B cell (primary cell): ENCODE data around the gene TCFL5. TPM values are rescaled to one million over a fixed set of nuclear protein-coding genes. Genes with fewer than 3 reads are reported as not detected.

Experiments used
- ATAC-seq: fragments of 200-7000 bp; cut with Tn5 transposase; one replicate; pipeline ENCODE4 v1.10.0; 2021; ENCODE audit warnings: low read depth, mild to moderate bottlenecking, moderate number of reproducible peaks, moderate library complexity
- CTCF ChIA-PET: fragments of 350-600 bp; sonication (Branson Sonifier 250); formaldehyde crosslinking; loops from one replicate; lab custom pipeline; 2021; ENCODE audit warnings: antibody characterized with exemption, inconsistent platforms; lab: Charles Lee
- POLR2A ChIA-PET: fragments of 350-600 bp; sonication (Branson Sonifier 250); formaldehyde crosslinking; loops from one replicate; lab custom pipeline; 2021; ENCODE audit warnings: antibody characterized with exemption; lab: Charles Lee
- DNase-seq: peaks from one replicate; pipeline ENCODE4 v3.0.0; 2013
- H2AFZ ChIP-seq: 2 replicates; pipeline ENCODE4 v1.6.1; 2012; ENCODE audit warnings: mild to moderate bottlenecking, low read depth, low read length; ENCODE audit not compliant: insufficient read depth, poor library complexity, severe bottlenecking
- H3K27ac ChIP-seq, 2 donors: 1 replicate in 1 of 2; 2 replicates in 1 of 2; pipeline ENCODE4 v1.5.1; 2012 to 2013; ENCODE audit warnings: low read length in 2 of 2, mild to moderate bottlenecking in 2 of 2, moderate library complexity in 1 of 2
- H3K27me3 ChIP-seq, 4 experiments: fragments of 200-600 bp in 1 of 4; sonication (generic) in 1 of 4; replicated peaks in 1 of 4; 1 replicate in 2 of 4; 2 replicates in 2 of 4; pipeline versions ENCODE4 v1.6.1 to v1.7.0; 2013 to 2016; ENCODE audit warnings: low read length in 3 of 4, mild to moderate bottlenecking in 2 of 4, mixed read lengths in 1 of 4, moderate library complexity in 1 of 4; ENCODE audit not compliant: insufficient read depth in 4 of 4, control insufficient read depth in 3 of 4; ENCODE audit errors: control extremely low read depth in 1 of 4
- H3K36me3 ChIP-seq, 2 experiments: replicated peaks in 1 of 2; 1 replicate in 1 of 2; 2 replicates in 1 of 2; pipeline versions ENCODE4 v1.6.1 to v1.7.1; 2013; ENCODE audit warnings: low read length in 1 of 2; ENCODE audit not compliant: insufficient read depth in 2 of 2, control insufficient read depth in 1 of 2; ENCODE audit errors: control extremely low read depth in 1 of 2, extremely low read depth in 1 of 2
- H3K4me1 ChIP-seq, 2 donors: fragments of 200-600 bp in 1 of 2; sonication (generic) in 1 of 2; 1 replicate in 1 of 2; 2 replicates in 1 of 2; pipeline versions ENCODE4 v1.5.1 to v1.6.1; 2013 to 2017; ENCODE audit warnings: low read length in 2 of 2; ENCODE audit not compliant: control insufficient read depth in 2 of 2, insufficient read depth in 2 of 2
- H3K4me2 ChIP-seq: replicated peaks from 2 replicates; pipeline ENCODE3; 2012; ENCODE audit warnings: mild to moderate bottlenecking, low read depth, low read length; ENCODE audit not compliant: poor library complexity, severe bottlenecking
- H3K4me3 ChIP-seq, 5 experiments: fragments of 200-600 bp in 1 of 5; sonication (generic) in 1 of 5; 1 replicate in 3 of 5; 2 replicates in 2 of 5; pipeline versions ENCODE4 v1.5.1 to v1.7.0; 2011 to 2016; ENCODE audit warnings: low read length in 4 of 5, mild to moderate bottlenecking in 4 of 5, low read depth in 2 of 5, control low read depth in 1 of 5, moderate library complexity in 1 of 5; ENCODE audit not compliant: insufficient read depth in 1 of 5; ENCODE audit errors: control extremely low read depth in 1 of 5, extremely low read depth in 1 of 5
- H3K79me2 ChIP-seq: fragments of 200-600 bp; sonication (generic); one replicate; pipeline ENCODE4 v1.6.0; 2016; ENCODE audit warnings: low read length; ENCODE audit not compliant: control insufficient read depth, insufficient read depth
- H3K9ac ChIP-seq: fragments of 200-600 bp; sonication (generic); 2 replicates; pipeline ENCODE4 v1.6.1; 2017; ENCODE audit warnings: mild to moderate bottlenecking, low read length, moderate library complexity
- H3K9me3 ChIP-seq, 3 donors: one replicate each; pipeline versions ENCODE4 v1.6.1 to v1.7.1; 2013; ENCODE audit warnings: low read length in 2 of 3; ENCODE audit not compliant: control insufficient read depth in 2 of 3, insufficient read depth in 1 of 3; ENCODE audit errors: control extremely low read depth in 1 of 3
- H4K20me1 ChIP-seq: 2 replicates; pipeline ENCODE4 v1.6.0; 2012; ENCODE audit warnings: mild to moderate bottlenecking, low read length; ENCODE audit not compliant: insufficient read depth, control insufficient read depth, poor library complexity, severe bottlenecking
- H3K27ac Mint-ChIP-seq: one replicate; pipeline ENCODE4 v1.8.0; 2021; ENCODE audit warnings: mixed read lengths
- H3K27me3 Mint-ChIP-seq: one replicate; pipeline ENCODE4 v1.8.0; 2021; ENCODE audit warnings: mixed read lengths
- H3K4me1 Mint-ChIP-seq: one replicate; pipeline ENCODE4 v1.8.0; 2021; ENCODE audit warnings: mixed read lengths
- H3K4me3 Mint-ChIP-seq: one replicate; pipeline ENCODE4 v1.8.0; 2021; ENCODE audit warnings: mixed read lengths
- H3K9me3 Mint-ChIP-seq: one replicate; pipeline ENCODE4 v1.8.0; 2022; ENCODE audit warnings: mixed read lengths; ENCODE audit not compliant: insufficient read depth
- CTCF ChIP-seq: fragments of 200-600 bp; IDR thresholded peaks from one replicate; pipeline ENCODE4 v1.8.0; 2022; ENCODE audit warnings: antibody characterized with exemption, mild to moderate bottlenecking
- EZH2 ChIP-seq: IDR thresholded peaks from 2 replicates; pipeline ENCODE4 v1.6.1; 2012; ENCODE audit warnings: borderline replicate concordance, low read depth, mild to moderate bottlenecking, moderate library complexity, low read length; ENCODE audit not compliant: insufficient read depth, poor library complexity, severe bottlenecking
- WGBS: methylation state at CpG from one replicate; pipeline ENCODE4 v1.1.5; 2013; ENCODE audit warnings: missing lambda C conversion rate; ENCODE audit not compliant: insufficient coverage; 5-methylcytosine and 5-hydroxymethylcytosine counted together
- intact Hi-C: fragments of 100-400 bp; cut with micrococcal nuclease; formaldehyde crosslinking; loops from one replicate; pipeline ENCODE4 v1.10.0; 2022
- polyA plus RNA-seq: library from polyadenylated mRNA; depleted of rRNA; stranded (reverse); fragments of >200 nt; gene quantifications from 2 replicates; pipeline ENCODE4 v1.2.3, GENCODE V29; 2012
- total RNA-seq, 2 donors: library from RNA; stranded (reverse); fragments of 120-200 nt in 1 of 2; gene quantifications; 1 replicate in 1 of 2; 2 replicates in 1 of 2; pipeline versions ENCODE4 v1.2.3 to v1.2.4, GENCODE V29; 2013 to 2022

Gene TCFL5
- total and polyA plus RNA-seq, 2 donors (not counting 1 experiment from before 2014, with no cell fraction given) = 2.0 to 16.2 TPM

GRCh38 chr20:62792940-62793756, 68.5 kb downstream of the TCFL5 start:
- Mint-ChIP-seq H3K27me3 (no peaks in the 10 kb centered on the region), H3K9me3 (no peaks in the 10 kb centered on the region), H3K4me3 (peak overlapping the region; percentile 77), H3K27ac (peak overlapping the region; percentile 64), H3K4me1 (peaks cover 34% of the 10 kb centered on the region)
- H3K79me2 ChIP-seq = peaks cover 8% of the 10 kb centered on the region
- DNase-seq = peak; percentile 66
- ATAC-seq = no peak
- no peak for TF ChIP-seq EZH2
- TF ChIP-seq CTCF = peak; percentile 7
- ChIA-PET CTCF (interaction anchor here (0.8 to 3.3 kb wide), 21 partner anchors 12 to 293 kb away, joined by 3 to 18 read pairs (median 9); partner anchors contain the start of gene OGFR), POLR2A (interaction anchor here (0.6 to 2.5 kb wide), 11 partner anchors 11 to 455 kb away, joined by 3 to 28 read pairs (median 5); partner anchors contain the start of genes OGFR and SLCO4A1)
- peaks cover 14 to 45% of the 10 kb centered on the region in 2 donors for H3K4me1 ChIP-seq
- H3K4me2 ChIP-seq = peak overlapping the region; percentile 98
- peak overlapping the region; percentile 91 to 93 for H3K27ac ChIP-seq
- H3K4me3 ChIP-seq = peak overlapping the region in 1 of 5 experiments; percentile 40
- no peaks in the 10 kb centered on the region for H3K9me3 ChIP-seq
- intact Hi-C loops = loop anchor here (2.0 to 10.0 kb wide), 5 partner anchors 69 to 556 kb away; partner anchors contain the start of genes CABLES2, OSBPL2, RPS21 and SLC17A9
- H3K9ac ChIP-seq = peak overlapping the region; percentile 64
- H3K36me3 ChIP-seq = no peaks in the 10 kb centered on the region
- peaks cover 9% of the 10 kb centered on the region for H4K20me1 ChIP-seq
- no peaks in the 10 kb centered on the region for H3K27me3 ChIP-seq
- 88% methylated on average over 20 of the region's 22 CpGs for WGBS
- no peak overlapping the region for H2AFZ ChIP-seq
